Stimulated activated effector memory CD8-positive, alpha-beta T cell treated with anti-CD3 and anti-CD28 coated beads, Interleukin-12 subunit alpha, Interleukin-12 subunit beta, amount 100 ng/mL, for 72 hours (primary cell): ENCODE measurements around the gene RAMP2.
A peak's percentile ranks its signal among the peaks of the same experiment; 100 is the strongest.

Experiments
- ATAC-seq: fragments of 150-1000 bp; cut with Tn5 transposase; 2 replicates; pipeline ENCODE4 v1.10.0; 2021
- DNase-seq, 2 donors: peaks; one replicate each; pipeline ENCODE4 v3.0.0; 2021 to 2022; ENCODE audit warnings: low spot score in 2 of 2
- H3K27ac Mint-ChIP-seq: one replicate; pipeline ENCODE4 v1.8.0; 2022; ENCODE audit warnings: mild to moderate bottlenecking, mixed read lengths
- H3K36me3 Mint-ChIP-seq: one replicate; pipeline ENCODE4 v1.8.0; 2022; ENCODE audit warnings: mild to moderate bottlenecking, mixed read lengths
- H3K4me1 Mint-ChIP-seq: one replicate; pipeline ENCODE4 v1.8.0; 2022; ENCODE audit warnings: mixed read lengths
- H3K4me3 Mint-ChIP-seq: one replicate; pipeline ENCODE4 v1.8.0; 2022; ENCODE audit warnings: mild to moderate bottlenecking, mixed read lengths
- H3K9me3 Mint-ChIP-seq: one replicate; pipeline ENCODE4 v1.8.0; 2022; ENCODE audit warnings: mixed read lengths

RAMP2 gene

GRCh38 chr17:42780851-42781638 is 20.0 kb downstream of the RAMP2 start:
- peaks cover 35% of the 10 kb centered on the region for H3K36me3 Mint-ChIP-seq
- no peak for ATAC-seq
- DNase-seq = no peak
- H3K9me3 Mint-ChIP-seq = no peaks in the 10 kb centered on the region
- no peak overlapping the region for H3K4me3 Mint-ChIP-seq
- H3K27ac Mint-ChIP-seq = no peak overlapping the region
- H3K4me1 Mint-ChIP-seq = peaks cover 41% of the 10 kb centered on the region

GRCh38 chr17:42781639-42782165 is 20.7 kb downstream of the RAMP2 start:
- H3K27ac Mint-ChIP-seq = no peak overlapping the region
- ATAC-seq = no peak
- H3K4me1 Mint-ChIP-seq = peaks cover 41% of the 10 kb centered on the region
- H3K9me3 Mint-ChIP-seq = no peaks in the 10 kb centered on the region
- no peak for DNase-seq
- no peak overlapping the region for H3K4me3 Mint-ChIP-seq
- peaks cover 28% of the 10 kb centered on the region for H3K36me3 Mint-ChIP-seq

- Mint-ChIP-seq H3K36me3 (peaks cover 21% of the 10 kb centered on the region), H3K9me3 (no peaks in the 10 kb centered on the region), H3K4me3 (no peak overlapping the region), H3K4me1 (peaks cover 41% of the 10 kb centered on the region), H3K27ac (no peak overlapping the region)
- ATAC-seq (no peak), DNase-seq (no peak)
Observed at GRCh38 chr17:42782166-42783061, 21.4 kb downstream of the RAMP2 start.

- H3K4me3 Mint-ChIP-seq = no peak overlapping the region
- ATAC-seq (no peak), DNase-seq (no peak)
- peaks cover 41% of the 10 kb centered on the region for H3K4me1 Mint-ChIP-seq
- peaks cover 15% of the 10 kb centered on the region for H3K36me3 Mint-ChIP-seq
- H3K27ac Mint-ChIP-seq = no peak overlapping the region
- no peaks in the 10 kb centered on the region for H3K9me3 Mint-ChIP-seq
Observed at GRCh38 chr17:42783062-42783790, 22.2 kb downstream of the RAMP2 start.

GRCh38 chr17:42783791-42784138 is 22.7 kb downstream of the RAMP2 start:
- DNase-seq = no peak
- peaks cover 13% of the 10 kb centered on the region for H3K36me3 Mint-ChIP-seq
- H3K4me3 Mint-ChIP-seq = no peak overlapping the region
- no peak overlapping the region for H3K27ac Mint-ChIP-seq
- H3K9me3 Mint-ChIP-seq = no peaks in the 10 kb centered on the region
- H3K4me1 Mint-ChIP-seq = peaks cover 41% of the 10 kb centered on the region
- no peak for ATAC-seq

- no peak overlapping the region for H3K4me3 Mint-ChIP-seq
Observed at GRCh38 chr17:42784409-42784808, 23.4 kb downstream of the RAMP2 start.

GRCh38 chr17:42784811-42785592 is 24.0 kb downstream of the RAMP2 start:
- no peak for DNase-seq
- no peak overlapping the region for H3K4me3 Mint-ChIP-seq
- no peak overlapping the region for H3K27ac Mint-ChIP-seq
- peak; percentile 27 for ATAC-seq
- no peaks in the 10 kb centered on the region for H3K9me3 Mint-ChIP-seq
- H3K36me3 Mint-ChIP-seq = peaks cover 4% of the 10 kb centered on the region
- H3K4me1 Mint-ChIP-seq = peaks cover 31% of the 10 kb centered on the region

More at GRCh38 chr17:42784409-42784808, 23.4 kb downstream of the RAMP2 start:
- H3K27ac Mint-ChIP-seq = no peak overlapping the region
- DNase-seq (no peak), ATAC-seq (no peak)
- H3K36me3 Mint-ChIP-seq = peaks cover 6% of the 10 kb centered on the region
- no peaks in the 10 kb centered on the region for H3K9me3 Mint-ChIP-seq
- peaks cover 36% of the 10 kb centered on the region for H3K4me1 Mint-ChIP-seq

GRCh38 chr17:42787266-42787665 is 26.2 kb downstream of the RAMP2 start:
- Mint-ChIP-seq H3K36me3 (peaks cover 4% of the 10 kb centered on the region), H3K27ac (no peak overlapping the region), H3K4me3 (no peak overlapping the region), H3K9me3 (no peaks in the 10 kb centered on the region), H3K4me1 (peaks cover 31% of the 10 kb centered on the region)
- no peak for ATAC-seq
- DNase-seq = no peak

GRCh38 chr17:42791948-42792347 is 30.9 kb downstream of the RAMP2 start:
- Mint-ChIP-seq H3K4me1 (peaks cover 25% of the 10 kb centered on the region), H3K36me3 (peaks cover 4% of the 10 kb centered on the region), H3K4me3 (no peak overlapping the region), H3K9me3 (no peaks in the 10 kb centered on the region), H3K27ac (no peak overlapping the region)
- DNase-seq (no peak), ATAC-seq (no peak)

GRCh38 chr17:42792545-42792944 is 31.5 kb downstream of the RAMP2 start:
- Mint-ChIP-seq H3K4me1 (peaks cover 31% of the 10 kb centered on the region), H3K9me3 (no peaks in the 10 kb centered on the region), H3K36me3 (peaks cover 4% of the 10 kb centered on the region), H3K27ac (no peak overlapping the region), H3K4me3 (no peak overlapping the region)
- ATAC-seq = no peak
- DNase-seq = no peak

- Mint-ChIP-seq H3K4me3 (no peak overlapping the region), H3K27ac (peak overlapping the region; percentile 62)
Observed at GRCh38 chr17:42795061-42795460, 34.0 kb downstream of the RAMP2 start.

GRCh38 chr17:42795465-42795864 is 34.4 kb downstream of the RAMP2 start:
- H3K4me3 Mint-ChIP-seq = no peak overlapping the region
- no peaks in the 10 kb centered on the region for H3K36me3 Mint-ChIP-seq
- H3K9me3 Mint-ChIP-seq = no peaks in the 10 kb centered on the region
- H3K4me1 Mint-ChIP-seq = peaks cover 42% of the 10 kb centered on the region
- ATAC-seq (no peak), DNase-seq (no peak)
- peak overlapping the region; percentile 62 for H3K27ac Mint-ChIP-seq

More at GRCh38 chr17:42795061-42795460, 34.0 kb downstream of the RAMP2 start:
- DNase-seq = no peak
- Mint-ChIP-seq H3K36me3 (no peaks in the 10 kb centered on the region), H3K9me3 (no peaks in the 10 kb centered on the region), H3K4me1 (peaks cover 42% of the 10 kb centered on the region)
- ATAC-seq = no peak

GRCh38 chr17:42796066-42796758 is 35.2 kb downstream of the RAMP2 start:
- Mint-ChIP-seq H3K4me1 (peaks cover 42% of the 10 kb centered on the region), H3K27ac (peak overlapping the region; percentile 62), H3K9me3 (no peaks in the 10 kb centered on the region), H3K36me3 (no peaks in the 10 kb centered on the region), H3K4me3 (peak overlapping the region; percentile 28)
- ATAC-seq = no peak
- no peak for DNase-seq
